GM19463 (cell line): Measurements from ENCODE around the gene XIAP.
A peak's percentile ranks its signal among the peaks of the same experiment; 100 is the strongest.

Experiments used
- ATAC-seq: cut with Tn5 transposase; IDR thresholded peaks from one replicate; pipeline ENCODE4 v1.9.1; 2021; ENCODE audit warnings: mild to moderate bottlenecking, moderate library complexity; ENCODE audit not compliant: unreplicated experiment

Gene XIAP

DNA sequence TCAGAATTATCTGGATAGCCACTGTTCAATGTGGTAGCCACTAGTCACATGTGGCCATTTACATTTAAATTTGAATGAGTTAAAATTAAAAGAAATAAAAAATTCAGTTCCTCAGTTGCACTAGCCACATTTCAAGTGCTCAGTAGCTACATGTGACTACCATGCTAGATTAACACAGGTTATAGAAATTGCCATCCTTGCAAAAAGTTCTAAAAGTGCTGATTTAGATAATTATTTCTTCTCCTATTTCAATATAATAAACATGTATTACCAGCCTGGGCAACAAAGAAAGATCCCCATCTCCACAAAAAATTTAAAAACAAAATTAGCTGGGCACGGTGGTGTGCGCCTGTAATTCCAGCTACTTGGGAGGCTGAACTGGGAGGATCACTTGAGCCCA is 90.0 kb downstream of the XIAP start:
- ATAC-seq: no peak

GRCh38 chrX:123959281-123960063 is 99.6 kb downstream of the XIAP start:
- ATAC-seq: no peak

GRCh38 chrX:123960956-123961267 is 101.1 kb downstream of the XIAP start:
- no peak for ATAC-seq

DNA sequence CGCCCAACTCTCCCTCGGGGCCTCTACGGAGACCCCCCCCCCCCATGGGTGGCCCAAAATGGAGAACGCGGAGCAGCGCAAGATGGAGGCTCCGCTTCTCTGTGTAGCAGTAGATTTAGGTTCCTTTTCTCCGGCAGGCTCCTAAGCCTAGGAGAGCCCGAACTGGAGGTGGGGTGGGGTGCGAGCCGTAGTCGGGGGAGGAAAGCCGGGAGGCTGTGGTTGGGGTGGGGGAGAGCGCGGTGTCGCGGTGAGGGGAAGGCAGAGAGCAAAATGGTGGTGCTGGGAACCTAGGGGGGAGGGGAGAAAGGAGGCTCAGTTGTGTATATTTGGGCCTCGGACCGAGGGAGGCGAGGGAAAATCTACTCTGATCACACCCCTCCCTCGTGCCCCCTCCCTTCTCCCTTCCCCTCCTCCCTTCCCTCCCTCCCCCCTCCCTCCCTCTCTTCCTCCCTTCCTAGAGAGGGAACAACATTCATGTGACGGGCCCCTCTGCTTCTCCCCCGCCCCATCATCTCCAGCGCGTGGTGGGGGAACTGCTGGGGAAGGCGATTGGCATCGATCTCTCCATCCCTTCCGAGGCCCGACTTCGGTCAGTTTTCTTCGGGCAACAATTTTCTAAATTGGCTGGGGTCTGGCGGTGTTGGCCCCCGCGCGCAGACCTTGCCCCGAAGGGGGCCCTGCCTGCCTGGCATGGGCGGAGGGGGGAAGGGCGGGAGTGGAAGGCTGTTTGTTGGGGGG is 101.6 kb downstream of the XIAP start, which contains the start of gene STAG2:
STAG2 (plus strand) TSS at position 439 of the 738 bp plus-strand sequence. CDS start 60,922 bp downstream, outside the sequence.
- no peak for ATAC-seq

DNA sequence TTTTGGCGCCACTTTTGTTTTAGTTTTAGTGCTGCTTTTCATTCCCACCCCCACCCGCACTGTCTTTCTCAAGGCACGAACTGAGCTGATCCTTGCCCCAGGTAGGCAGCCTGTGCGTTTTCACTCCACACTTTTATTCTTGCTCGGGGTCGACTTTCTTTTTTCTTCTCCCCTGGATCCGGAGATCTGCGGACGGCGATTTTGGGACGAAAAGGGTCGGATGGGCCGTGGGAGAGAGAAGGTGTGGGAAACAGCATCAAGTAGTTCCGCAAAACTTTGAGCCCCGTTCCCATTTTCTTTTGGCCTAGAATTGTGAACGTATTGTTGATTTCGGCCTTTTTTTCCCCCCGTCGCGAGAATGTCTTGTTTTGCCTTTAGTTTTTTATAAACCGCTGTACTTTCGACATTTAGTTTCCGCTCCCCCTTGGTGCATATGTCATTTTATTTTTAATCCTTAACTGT is 102.2 kb downstream of the XIAP start:
- ATAC-seq: no peak

- ATAC-seq: peak; percentile 53
These were observed 103.0 kb downstream of the XIAP start for GRCh38 chrX:123962794-123963373.
